ENCODE measurements around the gene PSORS1C2. TPM values are rescaled to one million over a fixed set of nuclear protein-coding genes. Genes with fewer than 3 reads are reported as not detected.
A peak's percentile ranks its signal among the peaks of the same experiment; 100 is the strongest.
"Not testable (repeated sequence)": the region's sequence is repeated elsewhere in the genome, so short reads cannot be mapped to it uniquely, and the experiment has no call there.

PSORS1C2 gene
- polyA plus RNA-seq, 3 donors = 0.14 to 0.17 TPM; not detected in 1

DNA sequence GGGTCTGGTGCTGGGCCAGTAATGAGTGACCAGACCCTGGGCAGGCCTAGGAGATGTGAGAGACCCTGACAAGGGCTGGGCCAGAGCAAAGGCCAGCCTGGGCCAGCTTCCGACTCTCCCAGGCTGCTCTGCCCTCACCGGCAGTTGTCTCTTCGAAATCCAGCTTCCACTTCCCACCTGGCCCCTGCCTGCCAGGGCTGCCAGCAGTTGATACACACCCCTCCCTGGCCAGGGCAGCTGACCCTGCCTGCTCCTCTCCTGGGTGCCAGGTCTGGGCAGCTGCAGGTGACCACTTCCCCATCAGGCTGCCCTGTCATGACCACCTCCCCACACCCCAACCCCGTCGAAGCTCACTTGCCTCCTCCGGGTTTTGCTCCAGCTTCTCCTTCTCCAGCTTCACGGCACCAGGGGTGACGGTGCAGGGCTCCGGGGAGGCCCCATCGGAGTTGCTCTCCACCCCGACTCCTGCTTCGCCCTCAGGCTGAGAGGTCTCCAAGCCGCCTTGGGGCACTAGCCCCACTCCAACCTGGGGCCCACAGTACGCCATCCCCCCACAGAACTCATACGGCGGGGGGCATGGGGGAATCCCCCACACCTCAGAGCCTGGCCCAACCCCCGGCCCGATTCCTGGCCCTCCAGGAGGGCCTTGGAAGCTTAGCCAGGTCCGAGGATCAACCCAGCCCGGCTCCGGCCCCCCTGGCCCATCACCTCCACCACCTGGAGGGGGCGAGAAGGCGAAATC is 31.2 kb upstream of the PSORS1C2 start:
- DNase-seq (ENCODE audit: extremely low read depth in 1 of 11, low read depth in 9 of 11, low spot score in 4 of 11) = not testable (repeated sequence)

DNA sequence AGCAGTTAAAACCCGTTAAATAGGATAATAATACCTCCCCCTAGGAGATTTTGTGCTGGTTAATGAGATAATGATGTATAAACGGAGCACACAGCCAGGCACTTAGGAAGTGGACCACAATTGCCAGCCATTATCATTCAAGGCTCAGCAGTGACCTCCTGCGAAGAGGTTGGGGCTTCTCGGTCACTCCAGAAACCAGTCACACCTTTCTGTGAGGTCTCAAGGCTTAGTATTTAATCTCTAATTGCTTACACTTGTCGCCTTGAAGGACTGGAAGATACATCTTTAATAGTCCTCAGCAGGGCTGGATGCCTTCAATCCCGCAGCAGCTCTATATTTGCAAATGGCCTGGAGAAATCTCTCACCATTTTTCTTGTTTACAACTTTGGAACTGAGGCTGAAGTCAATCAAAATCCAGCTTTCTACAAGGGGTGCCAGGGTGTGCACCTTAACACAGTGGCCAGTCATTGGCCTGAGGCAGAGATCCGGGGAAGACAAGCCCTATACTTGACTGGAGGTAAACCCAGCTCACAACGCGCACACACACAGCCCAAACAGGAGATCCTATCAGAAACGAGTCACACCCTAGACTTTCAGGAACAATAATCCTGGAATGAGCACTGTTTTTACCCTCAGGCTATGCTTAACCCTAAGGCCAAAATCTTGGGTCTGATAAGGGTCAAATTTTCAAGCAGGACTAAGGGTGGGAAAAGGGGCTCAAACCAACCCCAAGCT is 30.4 kb upstream of the PSORS1C2 start:
- no peak for DNase-seq (ENCODE audit: extremely low read depth in 1 of 11, low read depth in 9 of 11, low spot score in 4 of 11)

DNA sequence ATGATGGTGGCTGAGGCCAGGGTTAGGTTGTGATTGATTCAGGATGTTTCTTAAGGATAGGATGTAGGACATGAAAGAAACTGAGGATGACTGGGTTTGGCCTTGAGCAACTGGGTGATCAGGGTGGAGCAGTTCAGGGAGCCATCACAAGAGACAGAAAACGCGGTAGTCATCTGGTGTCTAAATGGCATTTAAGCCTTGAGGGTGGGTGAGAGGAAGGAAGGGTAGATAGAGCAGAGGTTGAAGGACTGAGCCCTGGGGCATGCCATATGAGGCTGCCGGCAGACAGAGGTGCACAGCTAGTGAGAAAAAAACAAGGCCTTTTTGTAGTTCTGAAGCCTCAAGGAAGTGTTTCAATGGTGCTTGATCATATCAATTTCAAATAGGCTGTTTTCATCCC is 29.7 kb upstream of the PSORS1C2 start:
- DNase-seq (ENCODE audit: extremely low read depth in 1 of 11, low read depth in 9 of 11, low spot score in 4 of 11) = no peak

DNA sequence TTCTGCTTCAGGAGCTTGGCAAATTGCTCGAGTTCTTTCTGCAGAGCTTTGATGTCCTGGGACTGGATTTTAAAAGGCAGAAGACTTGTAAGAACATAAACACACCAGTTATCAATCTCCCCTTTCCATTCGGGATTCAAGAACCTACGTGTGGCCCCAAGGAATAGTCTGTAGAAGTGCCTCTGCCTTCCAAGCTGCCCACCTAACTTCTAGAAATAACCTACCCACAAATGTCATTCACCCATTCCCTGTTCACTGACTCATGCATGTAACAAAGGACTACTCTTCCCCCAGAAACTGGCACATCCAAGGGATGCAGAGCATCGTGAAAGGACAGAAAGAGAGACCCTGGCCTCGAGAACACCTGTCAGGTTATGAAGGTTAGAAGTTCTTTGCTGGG is 27.1 kb upstream of the PSORS1C2 start:
- no peak for DNase-seq (ENCODE audit: extremely low read depth in 1 of 11, low read depth in 9 of 11, low spot score in 4 of 11)

DNA sequence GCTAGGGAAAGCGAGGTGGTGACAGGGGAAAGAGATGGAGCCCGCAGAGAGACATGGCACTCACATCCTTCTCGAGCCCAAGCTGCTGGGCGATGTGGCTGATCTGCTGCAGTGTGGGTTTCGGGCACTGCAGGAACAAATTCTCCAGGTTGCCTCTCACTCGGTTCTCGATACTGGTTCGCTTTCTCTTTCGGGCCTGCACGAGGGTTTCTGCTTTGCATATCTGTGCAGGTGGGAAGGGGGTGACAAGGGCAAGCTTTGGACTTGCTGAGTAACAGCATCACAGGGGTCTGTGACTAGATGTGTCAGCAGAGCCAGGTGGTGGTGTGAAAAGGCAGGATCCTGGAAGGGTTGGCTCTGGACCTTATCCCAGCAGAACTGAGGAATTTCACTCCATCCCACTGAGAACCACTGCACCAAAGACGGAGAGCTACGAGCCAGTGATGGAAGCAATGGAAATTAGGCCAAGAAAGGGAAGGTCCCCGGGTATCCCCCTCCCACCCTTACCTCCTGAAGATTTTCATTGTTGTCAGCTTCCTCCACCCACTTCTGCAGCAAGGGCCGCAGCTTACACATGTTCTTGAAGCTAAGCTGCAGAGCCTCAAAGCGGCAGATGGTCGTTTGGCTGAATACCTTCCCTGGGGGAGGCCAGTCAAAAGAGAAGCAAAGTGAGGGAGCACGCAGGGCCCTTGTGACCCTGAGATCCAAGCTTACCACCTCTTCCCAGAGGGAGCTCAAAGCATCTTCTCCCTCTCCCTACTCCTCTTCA is 26.4 kb upstream of the PSORS1C2 start:
- not testable (repeated sequence) for DNase-seq (ENCODE audit: extremely low read depth in 1 of 11, low read depth in 9 of 11, low spot score in 4 of 11)

DNA sequence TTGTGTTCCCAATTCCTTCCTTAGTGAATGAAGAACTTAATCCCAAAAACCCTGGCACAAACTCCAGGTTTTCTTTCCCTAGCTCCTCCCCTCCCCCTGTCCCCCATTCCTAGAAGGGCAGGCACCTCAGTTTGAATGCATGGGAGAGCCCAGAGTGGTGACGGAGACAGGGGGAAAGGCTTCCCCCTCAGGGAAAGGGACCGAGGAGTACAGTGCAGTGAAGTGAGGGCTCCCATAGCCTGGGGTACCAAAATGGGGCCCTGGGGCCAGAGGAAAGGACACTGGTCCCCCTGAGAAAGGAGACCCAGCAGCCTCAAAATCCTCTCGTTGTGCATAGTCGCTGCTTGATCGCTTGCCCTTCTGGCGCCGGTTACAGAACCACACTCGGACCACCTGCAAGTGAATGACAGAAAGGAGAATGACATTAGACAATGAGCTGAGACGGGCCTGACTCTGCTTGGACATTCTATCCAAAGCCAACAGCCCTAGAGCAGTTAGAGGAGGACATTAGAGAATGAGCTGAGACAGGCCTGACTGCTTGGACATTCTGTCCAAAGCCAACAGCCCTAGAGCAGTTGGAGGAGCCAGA is 25.7 kb upstream of the PSORS1C2 start:
- not testable (repeated sequence) for DNase-seq (ENCODE audit: extremely low read depth in 1 of 11, low read depth in 9 of 11, low spot score in 4 of 11)

DNA sequence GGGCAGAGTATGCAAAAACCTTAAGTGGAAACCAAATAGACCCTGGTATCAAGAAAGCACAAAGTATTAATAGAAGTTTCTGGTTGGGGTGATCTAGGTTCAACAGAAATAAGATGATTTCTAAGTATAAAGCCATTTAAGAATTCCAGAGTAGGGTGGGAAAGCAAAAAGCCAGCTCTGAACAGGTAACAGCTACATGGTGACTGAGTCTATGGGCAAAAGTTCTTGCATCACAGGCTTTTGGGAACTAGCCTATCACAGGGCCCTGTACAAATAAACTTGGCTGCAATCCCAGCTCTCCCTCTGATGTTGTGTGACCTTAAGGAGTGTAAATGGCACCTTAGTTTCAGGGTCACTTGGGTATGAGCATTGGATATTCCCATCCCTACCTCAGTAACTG is 25.1 kb upstream of the PSORS1C2 start:
- DNase-seq (ENCODE audit: extremely low read depth in 1 of 11, low read depth in 9 of 11, low spot score in 4 of 11) = no peak

DNA sequence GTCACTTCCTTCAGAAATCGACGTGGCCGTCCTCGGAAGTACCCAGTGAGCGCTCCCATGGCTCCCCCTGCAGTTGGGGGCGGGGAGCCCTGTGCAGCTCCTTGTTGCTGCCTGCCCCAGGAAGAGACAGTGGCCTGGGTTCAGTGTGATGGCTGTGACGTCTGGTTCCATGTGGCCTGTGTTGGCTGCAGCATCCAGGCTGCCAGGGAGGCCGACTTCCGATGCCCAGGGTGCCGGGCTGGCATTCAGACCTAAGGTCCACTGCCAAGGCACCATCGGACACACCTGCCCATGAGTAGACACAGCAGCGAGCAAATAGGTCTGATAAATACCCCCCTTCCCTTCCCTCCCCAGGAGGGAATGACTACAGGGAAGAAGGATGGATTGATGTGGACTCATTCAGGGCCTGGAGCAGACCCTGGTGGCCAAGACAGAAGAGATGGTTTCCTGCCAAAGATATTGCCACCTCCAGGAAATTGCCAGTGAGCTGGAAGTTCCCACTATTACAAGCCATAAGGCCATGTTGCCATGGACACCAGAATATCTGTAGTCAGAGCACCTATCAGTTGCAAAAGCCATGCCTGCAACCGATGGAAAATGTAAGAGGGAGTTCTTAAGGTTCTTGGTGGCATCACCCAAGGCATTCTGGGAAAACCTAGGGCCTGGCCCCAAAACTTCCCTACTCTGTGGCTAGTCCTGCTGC is 23.7 kb upstream of the PSORS1C2 start:
- DNase-seq (ENCODE audit: extremely low read depth in 1 of 11, low read depth in 9 of 11, low spot score in 4 of 11) = no peak

DNA sequence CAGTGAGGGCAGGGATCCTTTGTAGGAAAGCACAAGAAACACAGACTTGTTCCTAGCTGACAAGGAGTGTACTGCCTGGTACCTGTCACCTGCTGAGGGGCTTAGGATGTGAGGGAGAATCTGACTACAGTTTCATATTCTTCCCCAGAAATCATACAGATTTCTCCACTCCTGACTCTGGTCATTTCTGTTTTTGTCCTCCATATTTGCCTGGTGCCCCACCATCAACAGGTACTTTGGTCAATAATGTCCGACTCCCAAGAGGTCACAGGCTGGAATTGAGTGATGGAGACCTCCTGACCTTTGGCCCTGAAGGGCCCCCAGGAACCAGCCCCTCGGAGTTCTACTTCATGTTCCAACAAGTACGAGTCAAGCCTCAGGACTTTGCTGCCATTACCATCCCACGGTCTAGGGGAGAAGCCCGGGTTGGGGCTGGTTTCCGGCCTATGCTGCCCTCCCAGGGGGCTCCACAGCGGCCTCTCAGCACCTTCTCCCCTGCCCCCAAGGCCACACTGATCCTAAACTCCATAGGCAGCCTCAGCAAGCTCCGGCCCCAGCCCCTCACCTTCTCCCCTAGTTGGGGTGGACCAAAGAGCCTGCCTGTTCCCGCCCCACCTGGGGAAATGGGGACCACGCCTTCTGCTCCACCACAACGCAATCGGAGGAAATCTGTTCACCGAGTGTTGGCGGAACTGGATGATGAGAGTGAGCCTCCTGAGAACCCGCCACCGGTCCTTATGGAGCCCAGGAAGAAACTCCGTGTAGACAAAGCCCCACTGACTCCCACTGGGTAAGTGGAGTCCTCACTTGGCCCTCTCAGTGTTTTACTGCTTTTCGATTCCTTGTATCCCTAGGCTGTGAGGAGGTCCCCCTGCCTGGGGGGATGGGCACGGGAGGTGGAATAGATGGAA is 22.6 kb upstream of the PSORS1C2 start:
- no peak for DNase-seq (ENCODE audit: extremely low read depth in 1 of 11, low read depth in 9 of 11, low spot score in 4 of 11)

DNA sequence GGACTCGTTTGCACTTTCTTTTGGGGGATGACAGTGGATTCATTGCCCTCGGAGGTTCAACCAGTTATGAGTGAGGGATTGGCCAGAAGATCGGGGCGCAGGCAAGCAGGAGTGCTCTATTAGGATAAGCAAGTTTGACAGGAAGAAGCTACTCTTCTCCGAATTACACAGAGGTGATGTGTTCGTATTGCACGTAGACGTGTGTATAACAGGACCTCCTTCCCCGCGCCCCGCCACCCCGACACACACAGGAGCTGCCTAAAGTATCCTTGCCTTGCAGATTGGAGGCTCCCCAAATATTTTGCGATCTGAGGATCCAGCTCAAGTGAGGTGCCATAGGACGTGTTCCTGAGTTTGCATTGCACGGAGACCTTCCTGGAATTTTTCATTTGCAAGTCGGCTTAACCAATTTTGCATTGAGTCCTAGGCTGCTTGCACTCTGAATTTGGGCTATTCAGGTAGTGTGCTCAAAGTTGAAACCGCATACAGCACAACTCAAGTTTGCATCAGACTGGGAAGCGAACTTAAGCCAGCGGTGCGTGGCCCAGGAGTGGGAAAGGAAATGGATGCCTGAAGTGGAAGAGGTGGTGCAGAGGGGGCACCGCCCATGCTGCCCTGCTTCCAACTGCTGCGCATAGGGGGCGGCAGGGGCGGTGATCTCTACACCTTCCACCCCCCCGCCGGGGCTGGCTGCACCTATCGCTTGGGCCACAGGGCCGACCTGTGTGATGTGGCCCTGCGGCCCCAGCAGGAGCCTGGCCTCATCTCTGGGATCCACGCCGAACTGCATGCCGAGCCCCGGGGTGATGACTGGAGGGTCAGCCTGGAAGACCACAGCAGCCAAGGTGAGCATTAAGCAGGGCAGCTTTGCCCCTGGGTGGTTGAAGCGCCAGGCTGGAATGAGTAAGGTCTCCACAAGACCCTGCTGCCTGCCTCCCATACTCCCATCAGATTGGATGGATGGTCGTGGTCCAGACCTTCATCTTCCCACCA is 20.3 kb upstream of the PSORS1C2 start:
- DNase-seq (ENCODE audit: extremely low read depth in 1 of 11, low read depth in 9 of 11, low spot score in 4 of 11) = no peak

DNA sequence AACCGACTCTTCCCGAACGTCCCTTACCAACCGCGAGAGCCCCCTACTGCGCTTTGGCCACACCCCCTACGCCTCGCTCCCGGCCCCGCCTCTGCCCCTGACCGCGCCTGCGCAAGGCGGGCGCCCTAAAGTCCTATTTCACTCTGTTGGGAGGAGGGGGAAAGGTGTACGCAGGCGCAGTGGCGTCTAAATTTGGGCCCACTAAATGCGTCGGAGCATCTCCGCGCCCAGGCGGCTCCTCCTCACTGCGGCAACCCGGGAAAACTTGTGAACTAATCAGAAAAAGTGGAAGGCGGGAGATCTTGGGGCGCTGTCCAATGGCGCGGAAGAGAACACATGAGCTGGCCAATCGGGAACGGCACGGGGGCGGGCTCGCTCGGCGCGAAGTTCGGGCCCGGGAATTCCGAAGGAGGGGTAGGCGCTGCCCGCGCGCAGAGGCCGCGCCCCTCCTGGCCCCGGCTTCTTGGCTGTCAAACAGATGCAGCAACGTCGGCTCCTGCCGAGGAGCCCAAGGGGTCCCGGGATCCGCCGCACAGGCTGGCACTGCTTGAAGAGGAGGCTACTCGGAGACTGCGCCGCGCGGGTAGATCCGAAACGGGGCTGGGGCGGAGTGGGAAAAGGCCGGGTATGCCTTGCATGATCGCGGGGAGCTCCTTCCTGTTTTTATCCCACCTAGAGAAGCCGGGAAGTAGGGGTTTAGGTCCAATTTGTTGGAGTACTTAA is 19.4 kb upstream of the PSORS1C2 start, which contains the start of gene TCF19:
Gene TCF19, plus strand, starts transcription at position 450 of the 723 bp plus-strand sequence. CDS start 881 bp downstream, outside the sequence.
- DNase-seq (ENCODE audit: extremely low read depth in 1 of 11, low read depth in 9 of 11, low spot score in 4 of 11) = peak; percentile 97 to 100 (median 99)

DNA sequence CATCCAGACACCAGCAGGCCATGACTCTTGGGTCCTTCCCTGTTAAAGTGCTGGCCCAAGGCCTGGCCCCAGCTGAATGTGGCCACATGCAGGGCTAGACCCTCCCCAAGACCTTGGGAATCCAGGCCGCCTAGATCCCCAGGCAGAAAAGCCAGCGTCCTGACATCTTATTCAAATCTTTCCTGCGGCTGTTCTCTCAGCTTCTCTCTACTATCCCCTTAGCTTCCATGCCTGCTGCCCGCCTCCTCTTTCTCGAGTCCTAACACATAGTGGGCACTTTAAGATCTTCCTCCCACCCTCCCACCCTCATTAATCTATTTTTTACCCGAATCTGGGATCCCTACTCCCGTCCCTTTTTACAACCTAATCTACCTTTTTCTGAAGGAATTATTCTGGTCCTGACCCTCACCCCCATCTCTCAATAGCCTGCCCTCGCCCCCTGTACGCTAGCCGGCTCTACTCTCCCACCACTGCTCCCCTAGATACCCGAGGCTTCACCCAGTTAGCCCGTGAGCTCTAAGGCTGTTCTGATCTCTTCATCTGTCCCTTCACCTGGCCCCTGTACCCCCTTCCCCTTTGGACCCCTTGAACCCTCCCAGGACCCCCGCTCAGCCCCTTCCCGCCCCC is 18.8 kb upstream of the PSORS1C2 start, which contains the start of gene CCHCR1:
Gene CCHCR1, minus strand, starts transcription at position 290 of the 627 bp plus-strand sequence. Its CDS starts 202 bp downstream, at position 88.
- DNase-seq (ENCODE audit: extremely low read depth in 1 of 11, low read depth in 9 of 11, low spot score in 4 of 11) = no peak

DNA sequence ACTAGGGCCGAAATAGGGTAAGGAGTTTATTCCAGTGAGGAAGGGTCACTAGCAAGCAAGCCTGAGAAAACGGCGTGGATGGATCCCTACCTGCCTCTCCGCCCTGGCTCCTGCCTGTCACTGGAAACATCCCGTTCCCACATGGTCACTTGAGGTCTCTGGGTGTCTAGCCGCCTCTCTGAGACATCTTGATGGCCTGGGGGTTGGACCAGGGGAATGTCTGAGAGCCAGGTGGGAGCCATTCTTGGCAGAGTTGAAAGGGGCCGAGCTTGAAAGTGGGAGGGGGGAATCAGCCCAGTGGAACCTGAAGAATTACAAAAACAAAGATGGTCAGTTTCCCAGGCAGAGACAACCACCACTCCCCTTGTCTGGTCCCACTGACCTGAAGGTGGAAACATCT is 17.8 kb upstream of the PSORS1C2 start:
- no peak for DNase-seq (ENCODE audit: extremely low read depth in 1 of 11, low read depth in 9 of 11, low spot score in 4 of 11)

DNA sequence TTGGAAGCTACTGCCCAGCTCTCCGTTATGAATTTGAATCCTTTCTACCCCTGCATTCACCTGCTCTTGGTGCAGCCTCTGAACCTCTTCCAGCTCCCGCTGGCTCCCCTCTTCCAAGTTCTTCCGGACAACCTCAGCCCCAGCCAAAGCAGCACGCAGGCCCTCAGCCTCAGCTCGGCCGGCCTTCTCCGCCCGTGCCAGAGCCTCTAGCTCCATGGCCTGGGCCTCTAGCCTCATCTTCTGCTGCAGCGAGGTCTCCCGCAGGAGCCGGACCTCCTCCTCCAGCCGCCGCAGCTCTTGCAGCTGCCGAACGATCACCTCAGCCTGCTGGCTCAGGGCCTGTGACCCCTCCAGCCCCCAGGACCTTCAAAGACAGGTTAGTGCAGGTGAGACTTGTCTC is 15.6 kb upstream of the PSORS1C2 start:
- no peak for DNase-seq (ENCODE audit: extremely low read depth in 1 of 11, low read depth in 9 of 11, low spot score in 4 of 11)

DNA sequence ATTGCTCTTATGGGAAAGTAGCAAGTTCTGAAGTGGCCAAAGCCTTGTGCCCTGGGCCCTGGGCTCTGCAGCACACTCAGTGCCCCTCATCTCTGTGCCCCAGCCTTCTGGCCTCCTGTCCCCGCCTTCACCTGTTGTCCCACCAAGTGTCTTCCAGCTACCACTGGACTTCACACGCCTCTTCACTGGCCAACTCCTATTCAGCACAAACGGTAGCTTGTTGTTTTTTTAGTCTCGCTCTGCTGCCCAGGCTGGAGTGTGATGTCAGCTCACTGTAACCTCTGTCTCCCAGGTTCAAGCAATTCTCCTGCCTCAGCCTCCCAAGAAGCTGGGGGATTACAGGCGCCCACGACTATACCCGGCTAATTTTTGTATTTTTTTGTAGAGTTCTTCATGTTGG is 13.9 kb upstream of the PSORS1C2 start:
- DNase-seq (ENCODE audit: extremely low read depth in 1 of 11, low read depth in 9 of 11, low spot score in 4 of 11) = peak in 1 of 11 donors; percentile 43

Data from renal cortex interstitium (tissue), 11 donors.